ENCODE results near the gene CPO. TPM values are rescaled to one million over a fixed set of nuclear protein-coding genes. Genes with fewer than 3 reads are reported as not detected.

The CPO gene
- total and polyA plus RNA-seq, 9 of the 15 experiments (the other 6 are each of a cell fraction or from before 2014, with no cell fraction given): not detected

DNA sequence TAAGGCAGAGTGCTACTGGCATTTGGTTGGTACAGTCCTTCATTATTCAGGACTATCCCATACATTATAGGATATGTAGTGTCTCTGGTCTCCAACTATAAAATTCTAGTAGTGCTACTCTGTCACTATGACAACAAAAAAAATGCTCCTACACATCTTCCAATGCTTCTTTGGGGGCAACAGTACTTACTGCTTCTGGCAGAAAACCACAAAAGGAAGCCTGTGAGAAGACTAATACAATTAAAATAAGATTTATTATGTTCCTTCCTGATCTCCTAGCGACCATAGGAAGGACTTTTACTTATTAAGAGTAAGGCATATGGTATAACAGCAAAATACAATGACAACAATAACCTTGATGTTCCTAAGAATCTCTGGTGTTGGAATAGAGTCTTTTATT is 48.4 kb upstream of the CPO start:
- Histone ChIP-seq H3K9me3 (replicated peaks; ENCODE audit: control insufficient read depth, insufficient read depth, low read depth, low read length) (no peaks in the 10 kb centered on the region), H3K9ac (ENCODE audit: insufficient read depth in 1 of 2, low read depth in 2 of 2, low read length in 2 of 2) (no peak overlapping the region), H4K20me1 (replicated peaks; ENCODE audit: control insufficient read depth, insufficient read depth, low read length) (no peaks in the 10 kb centered on the region), H3K4me1 (replicated peaks in 1 of 2; ENCODE audit: control insufficient read depth in 2 of 2, insufficient read depth in 2 of 2, low read length in 2 of 2) (no peaks in the 10 kb centered on the region), H3K4me2 (ENCODE audit: insufficient read depth, low read length) (no peak overlapping the region), H3K9me1 (ENCODE audit: control insufficient read depth, insufficient read depth, low read length) (no peaks in the 10 kb centered on the region), H2AFZ (ENCODE audit: low read depth, low read length) (no peak overlapping the region), H3K79me2 (ENCODE audit: control insufficient read depth, insufficient read depth, low read length) (no peaks in the 10 kb centered on the region), H3K4me3 (no peak overlapping the region), H3K27me3 (ENCODE audit: control insufficient read depth in 2 of 2, insufficient read depth in 2 of 2, low read length in 2 of 2) (no peaks in the 10 kb centered on the region), H3K36me3 (ENCODE audit: control insufficient read depth, insufficient read depth, low read length) (no peaks in the 10 kb centered on the region), H3K27ac (ENCODE audit: extremely low read depth, low read depth, low read length) (no peak overlapping the region)
- CTCF ChIA-PET (ENCODE audit: low intra/inter-chr PET ratio): no interaction called here
- no peak for DNase-seq (ENCODE audit: extremely low read depth in 1 of 4, low spot score in 3 of 4)
- in situ Hi-C loops (cut with MboI) (loop anchor here (10.0 kb wide), 1 partner anchor 54 kb away; no protein-coding TSS in a partner anchor), intact Hi-C loops (cut with micrococcal nuclease) (no loop called here)
- 0% methylated on average over 1 of the region's 1 CpG for WGBS (ENCODE audit: insufficient coverage, low coverage, missing lambda C conversion rate)
- BruUV-seq (replicated peaks): no TSS peak
- POLR2A ChIA-PET: no interaction called here
- TF ChIP-seq CHD7 (IDR thresholded peaks at IDR 0.05; ENCODE audit: low read depth, low read length): no peak
- no peak for TF ChIP-seq ARNT (IDR thresholded peaks at IDR 0.05)
- no peak for TF ChIP-seq ZNF212 (CRISPR knock-in tag; IDR thresholded peaks at IDR 0.05)
- TF ChIP-seq HMGN3 (IDR thresholded peaks at IDR 0.05; ENCODE audit: borderline replicate concordance, extremely low read depth, insufficient read length, low read depth, low read length): no peak
- TF ChIP-seq ZNF224 (CRISPR knock-in tag; IDR thresholded peaks at IDR 0.05): no peak
- TF ChIP-seq, protein P1, sequence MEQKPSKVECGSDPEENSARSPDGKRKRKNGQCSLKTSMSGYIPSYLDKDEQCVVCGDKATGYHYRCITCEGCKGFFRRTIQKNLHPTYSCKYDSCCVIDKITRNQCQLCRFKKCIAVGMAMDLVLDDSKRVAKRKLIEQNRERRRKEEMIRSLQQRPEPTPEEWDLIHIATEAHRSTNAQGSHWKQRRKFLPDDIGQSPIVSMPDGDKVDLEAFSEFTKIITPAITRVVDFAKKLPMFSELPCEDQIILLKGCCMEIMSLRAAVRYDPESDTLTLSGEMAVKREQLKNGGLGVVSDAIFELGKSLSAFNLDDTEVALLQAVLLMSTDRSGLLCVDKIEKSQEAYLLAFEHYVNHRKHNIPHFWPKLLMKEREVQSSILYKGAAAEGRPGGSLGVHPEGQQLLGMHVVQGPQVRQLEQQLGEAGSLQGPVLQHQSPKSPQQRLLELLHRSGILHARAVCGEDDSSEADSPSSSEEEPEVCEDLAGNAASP (IDR thresholded peaks at IDR 0.05): no peak
- no peak for TF ChIP-seq BRCA1 (IDR thresholded peaks at IDR 0.05)
- TF ChIP-seq BRCA1 (CRISPR knock-in tag; IDR thresholded peaks at IDR 0.05): no peak
- no peak for TF ChIP-seq PTBP1 (IDR thresholded peaks at IDR 0.05; ENCODE audit: low read depth, low read length)
- TF ChIP-seq PHB2 (IDR thresholded peaks at IDR 0.05; ENCODE audit: low read depth): no peak
- TF ChIP-seq NCOA1 (IDR thresholded peaks at IDR 0.05; ENCODE audit: low read depth): no peak
- no peak for TF ChIP-seq CGGBP1 (CRISPR knock-in tag; IDR thresholded peaks at IDR 0.05)
- no peak for ATAC-seq
- FAIRE-seq: no peak
